GM19397 (cell line): ENCODE measurements around the gene PRMT2.
"Not testable (repeated sequence)": the region's sequence is repeated elsewhere in the genome, so short reads cannot be mapped to it uniquely, and the experiment has no call there.

ENCODE experiments used
- ATAC-seq: cut with Tn5 transposase; IDR thresholded peaks from one replicate; pipeline ENCODE4 v1.9.1; 2021; ENCODE audit warnings: mild to moderate bottlenecking, moderate library complexity; ENCODE audit not compliant: unreplicated experiment

Gene PRMT2

DNA sequence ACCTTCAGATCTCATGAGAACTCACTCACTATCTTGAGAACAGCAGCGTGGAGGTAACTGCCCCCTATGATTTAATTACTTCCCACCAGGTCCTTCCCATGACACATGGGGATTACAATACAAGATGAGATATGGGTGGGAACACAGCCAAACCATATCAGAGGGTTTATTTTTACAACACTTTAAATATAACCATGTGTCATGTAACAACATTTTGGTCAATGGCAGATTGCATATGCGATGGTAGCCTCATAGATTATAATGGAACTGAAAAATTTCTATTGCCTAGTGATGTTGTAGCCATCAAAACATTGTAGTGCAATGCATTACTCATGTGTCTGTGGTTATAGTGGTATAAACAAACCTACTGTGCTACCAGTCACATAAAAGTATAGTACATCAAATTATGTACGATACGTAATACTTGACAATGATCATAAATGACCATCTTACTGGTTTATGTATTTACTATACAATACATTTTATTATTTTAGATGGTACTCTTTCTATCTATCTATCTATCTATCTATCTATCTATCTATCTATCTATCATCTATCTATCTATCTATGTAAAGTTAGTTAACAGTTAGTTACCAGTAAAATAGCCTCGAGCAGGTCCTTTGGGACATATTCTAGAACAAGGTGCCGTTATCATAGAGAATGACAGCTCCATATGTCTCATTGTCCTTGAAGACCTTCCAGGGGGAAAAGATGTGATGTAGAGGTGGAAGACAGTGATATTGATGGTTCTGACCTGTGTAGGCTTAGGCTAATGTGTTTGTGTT, 18.0 kb upstream of the PRMT2 start:
- no peak for ATAC-seq

- ATAC-seq = no peak
Observed at GRCh38 chr21:46618738-46619379, 16.6 kb upstream of the PRMT2 start.

DNA sequence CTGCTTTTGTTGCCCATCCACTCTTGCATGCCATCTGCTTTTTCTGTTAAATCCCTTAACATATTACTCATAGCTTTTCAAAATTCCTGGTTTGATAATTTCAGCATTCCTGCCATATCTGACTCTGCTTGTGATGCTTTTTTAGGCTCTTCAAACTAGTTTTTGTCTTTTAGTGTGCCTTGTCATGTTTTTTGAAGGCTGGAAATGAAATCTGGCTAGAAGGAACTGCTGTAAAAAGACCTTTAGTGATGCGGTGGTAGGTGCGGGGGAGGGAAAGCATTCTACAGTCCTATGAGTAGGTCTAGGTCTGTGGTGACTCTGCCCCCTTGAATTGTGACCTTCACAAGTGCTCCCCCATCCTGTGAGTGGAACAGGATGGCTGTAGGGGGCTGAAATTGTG, 15.6 kb upstream of the PRMT2 start:
- no peak for ATAC-seq

GRCh38 chr21:46620846-46621245, 14.6 kb upstream of the PRMT2 start:
- no peak for ATAC-seq

GRCh38 chr21:46621457-46622182, 13.9 kb upstream of the PRMT2 start:
- no peak for ATAC-seq

DNA sequence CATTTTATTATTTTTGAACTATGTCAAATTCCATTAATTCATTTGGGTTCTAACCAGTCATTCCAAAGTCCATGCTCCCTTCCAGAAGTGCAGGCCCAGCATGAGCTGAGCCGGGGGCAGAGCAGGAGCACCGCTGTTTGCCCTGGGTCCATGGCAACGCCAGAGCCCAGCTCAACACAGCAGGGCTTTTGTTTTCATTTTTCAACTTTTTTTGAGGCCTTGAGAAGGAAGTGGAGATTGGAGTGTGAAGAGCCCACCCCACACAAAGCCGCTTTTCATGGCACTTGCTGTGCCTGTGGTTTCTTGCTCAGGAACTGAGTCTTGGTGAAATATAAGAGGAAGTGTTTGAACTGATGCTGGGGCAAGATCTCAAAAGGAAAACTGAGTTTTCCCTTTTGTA, 13.2 kb upstream of the PRMT2 start:
- ATAC-seq = no peak

DNA sequence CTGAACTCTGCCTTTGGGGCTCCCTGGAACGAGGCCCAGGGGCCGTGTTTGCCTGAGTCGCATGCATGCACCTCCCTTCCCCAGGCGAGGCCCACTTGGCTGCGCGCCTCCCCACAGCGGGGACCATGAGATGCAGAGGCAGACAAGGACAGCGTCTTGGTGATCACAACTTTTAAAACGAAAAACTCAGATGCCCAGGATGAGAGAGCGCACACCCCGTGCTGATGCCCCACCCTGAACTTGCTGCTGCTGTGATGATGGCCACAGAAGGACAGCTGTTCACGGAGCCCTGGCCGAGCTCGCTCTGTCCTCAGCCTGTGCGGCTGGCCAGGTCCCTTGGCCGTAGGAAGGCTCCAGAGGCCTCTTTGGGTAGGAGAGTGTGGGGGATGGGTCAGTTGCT, 11.4 kb upstream of the PRMT2 start:
- no peak for ATAC-seq

DNA sequence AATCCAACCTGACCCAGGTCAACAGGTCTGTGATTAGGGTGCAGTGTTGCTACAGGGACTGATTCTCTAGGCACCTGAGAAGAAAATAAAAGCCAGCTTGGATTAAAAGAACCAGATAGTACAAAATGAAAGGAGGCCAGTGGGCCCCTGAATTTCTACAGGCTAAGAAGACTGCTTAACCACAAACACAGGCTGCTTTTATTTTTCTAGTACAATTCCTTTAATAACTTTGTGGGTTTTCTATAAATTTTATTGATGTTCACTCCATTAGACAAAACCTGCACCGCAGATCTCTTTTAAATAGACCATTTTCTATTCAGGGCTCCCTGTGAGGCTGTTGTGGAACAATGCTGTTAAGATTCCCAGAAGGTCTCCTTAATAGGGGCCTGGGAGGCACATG, 9.7 kb upstream of the PRMT2 start:
- ATAC-seq = no peak

- no peak for ATAC-seq
Observed at GRCh38 chr21:46626536-46626935, 8.9 kb upstream of the PRMT2 start.

GRCh38 chr21:46626975-46627501, 8.4 kb upstream of the PRMT2 start:
- ATAC-seq = no peak

DNA sequence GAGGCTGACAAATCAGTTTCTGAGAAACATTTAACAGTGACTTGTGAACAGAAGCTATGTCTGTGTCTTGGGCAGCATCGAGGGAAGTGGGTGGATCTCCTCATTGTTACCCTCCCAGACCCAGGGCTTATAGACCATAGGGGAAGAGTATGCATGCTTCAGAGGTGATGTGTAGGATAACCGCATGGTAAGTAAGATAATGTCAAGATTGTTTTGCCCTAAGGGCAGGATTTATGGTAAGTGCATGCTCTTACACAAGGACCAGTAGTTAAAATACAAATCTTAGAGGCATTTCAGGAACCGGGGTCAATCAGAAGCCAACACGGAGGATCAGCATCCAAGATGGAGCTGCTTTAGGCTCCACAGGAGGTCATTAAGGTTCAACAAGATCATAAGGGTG, 7.7 kb upstream of the PRMT2 start:
- ATAC-seq = no peak

DNA sequence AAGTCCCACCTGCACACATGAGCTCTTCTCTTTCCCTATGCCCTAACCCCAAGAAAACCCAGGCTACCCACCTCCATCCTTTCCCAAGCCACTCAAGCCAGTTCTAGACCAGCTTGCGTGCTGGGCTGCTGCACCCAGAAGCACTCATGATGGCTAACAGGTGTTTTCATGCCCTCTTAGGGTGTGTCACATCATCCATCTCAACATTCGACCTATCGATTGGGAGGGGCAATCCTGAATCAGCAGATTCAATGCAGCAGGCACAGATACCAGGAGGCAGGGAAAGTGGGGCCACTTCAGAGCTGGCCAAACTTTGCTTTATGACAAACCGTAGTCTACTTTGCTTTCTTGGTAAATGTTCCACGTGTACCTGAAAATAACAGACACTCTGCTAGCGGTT, 6.6 kb upstream of the PRMT2 start:
- ATAC-seq = no peak

DNA sequence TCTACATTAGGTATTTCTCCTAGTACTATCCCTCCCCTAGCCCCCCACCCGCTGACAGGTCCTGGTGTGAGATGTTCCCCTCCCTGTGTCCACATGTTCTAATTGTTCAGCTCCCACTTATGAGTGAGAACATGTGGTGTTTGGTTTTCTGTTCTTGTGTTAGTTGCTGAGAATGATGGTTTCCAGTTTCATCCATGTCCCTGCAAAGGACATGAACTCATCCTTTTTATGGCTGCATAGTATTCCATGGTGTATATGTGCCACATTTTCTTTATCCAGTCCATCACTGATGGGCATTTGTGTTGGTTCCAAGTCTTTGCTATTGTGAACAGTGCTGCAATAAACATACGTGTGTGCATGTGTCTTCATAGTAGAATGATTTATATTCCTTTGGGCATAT, 4.6 kb upstream of the PRMT2 start:
- ATAC-seq = not testable (repeated sequence)

DNA sequence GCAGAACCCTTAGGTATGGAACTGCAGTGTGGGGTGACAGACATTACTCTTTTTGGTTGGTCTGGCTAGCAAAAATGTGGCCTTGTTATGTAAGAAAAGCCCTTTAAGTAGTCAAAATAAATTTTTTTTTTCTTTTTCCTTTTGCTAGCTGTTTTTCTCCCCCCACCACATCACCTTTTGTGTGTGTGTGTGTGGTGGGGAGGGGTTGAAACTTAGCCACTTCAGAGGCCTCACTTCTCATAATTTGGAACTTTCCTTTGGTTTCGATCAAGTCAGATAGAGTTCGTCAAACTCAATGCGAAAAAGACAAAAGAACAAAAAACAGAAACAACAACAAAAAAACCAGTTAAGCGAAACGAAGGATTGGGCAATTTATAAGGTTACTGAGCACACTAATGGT, 1.9 kb upstream of the PRMT2 start:
- ATAC-seq = no peak

DNA sequence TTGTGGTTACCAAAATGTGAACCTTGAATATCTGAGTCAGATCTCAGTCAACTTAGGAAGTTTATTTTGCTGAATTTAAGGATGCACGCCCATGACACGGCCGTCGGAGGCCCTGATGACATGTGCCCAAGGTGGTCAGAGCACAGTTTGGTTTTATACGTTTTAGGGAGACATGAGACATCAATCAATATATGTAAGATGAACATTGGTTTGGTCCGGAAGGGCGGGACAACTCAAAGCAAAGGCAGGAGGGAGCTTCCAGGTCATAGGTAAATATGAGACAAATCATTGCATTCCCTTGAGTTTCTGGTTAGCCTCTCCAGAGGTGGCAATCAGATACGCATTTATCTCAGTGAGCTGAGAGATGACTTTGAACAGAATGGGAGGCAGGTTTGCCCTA, 1.0 kb upstream of the PRMT2 start:
- ATAC-seq = no peak

- ATAC-seq = peak; percentile 16
Observed at GRCh38 chr21:46634966-46635323, 529 bp upstream of the PRMT2 start.

DNA sequence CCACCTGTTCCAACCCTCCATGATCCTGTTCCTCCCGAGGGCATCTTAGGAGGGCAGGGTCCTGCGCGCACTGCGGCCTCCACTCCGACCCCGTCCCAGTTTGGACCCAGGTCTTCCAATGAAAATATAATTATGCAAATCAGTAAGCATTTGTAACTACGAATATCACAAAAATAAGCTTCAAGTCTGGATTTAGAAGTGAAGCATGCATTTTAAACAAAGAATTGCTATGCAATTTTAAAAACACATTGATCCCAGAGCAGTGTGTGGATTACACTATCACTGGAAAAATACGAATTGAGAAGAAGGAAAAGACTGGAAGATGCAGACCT, 673 bp downstream of the PRMT2 start:
- no peak for ATAC-seq

DNA sequence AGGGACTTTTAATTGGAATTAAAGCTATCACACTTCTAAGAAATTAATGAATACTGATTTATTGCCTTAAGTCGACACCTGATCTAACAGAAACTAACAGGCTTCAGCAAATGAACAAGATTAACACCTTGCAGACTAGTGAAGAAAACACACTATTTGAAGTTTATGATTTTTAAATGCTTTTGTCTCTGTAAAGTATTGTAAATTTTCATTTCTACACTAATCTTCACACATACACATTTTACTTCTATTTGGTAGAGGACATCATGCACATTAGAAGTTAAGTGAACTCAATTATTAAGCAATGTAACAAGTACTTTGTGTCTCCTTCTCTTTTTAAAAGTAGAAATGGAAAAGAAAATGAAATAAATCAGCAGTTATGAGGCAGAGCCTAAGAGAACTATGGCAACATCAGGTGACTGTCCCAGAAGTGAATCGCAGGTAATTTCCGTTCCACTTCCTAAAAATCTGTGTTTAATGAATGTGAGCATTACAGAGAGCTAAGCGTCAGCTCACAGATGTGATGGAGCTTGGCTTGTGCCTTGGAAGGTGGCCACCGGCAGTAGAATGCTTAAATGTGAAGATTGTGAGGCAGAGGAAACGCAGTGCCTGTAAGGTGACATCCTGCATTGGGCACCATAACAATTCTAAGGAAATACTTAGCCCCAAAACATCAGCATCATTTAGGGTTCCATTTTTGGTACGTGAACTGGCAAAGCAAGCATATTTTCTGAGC, 1.2 kb downstream of the PRMT2 start:
- no peak for ATAC-seq

DNA sequence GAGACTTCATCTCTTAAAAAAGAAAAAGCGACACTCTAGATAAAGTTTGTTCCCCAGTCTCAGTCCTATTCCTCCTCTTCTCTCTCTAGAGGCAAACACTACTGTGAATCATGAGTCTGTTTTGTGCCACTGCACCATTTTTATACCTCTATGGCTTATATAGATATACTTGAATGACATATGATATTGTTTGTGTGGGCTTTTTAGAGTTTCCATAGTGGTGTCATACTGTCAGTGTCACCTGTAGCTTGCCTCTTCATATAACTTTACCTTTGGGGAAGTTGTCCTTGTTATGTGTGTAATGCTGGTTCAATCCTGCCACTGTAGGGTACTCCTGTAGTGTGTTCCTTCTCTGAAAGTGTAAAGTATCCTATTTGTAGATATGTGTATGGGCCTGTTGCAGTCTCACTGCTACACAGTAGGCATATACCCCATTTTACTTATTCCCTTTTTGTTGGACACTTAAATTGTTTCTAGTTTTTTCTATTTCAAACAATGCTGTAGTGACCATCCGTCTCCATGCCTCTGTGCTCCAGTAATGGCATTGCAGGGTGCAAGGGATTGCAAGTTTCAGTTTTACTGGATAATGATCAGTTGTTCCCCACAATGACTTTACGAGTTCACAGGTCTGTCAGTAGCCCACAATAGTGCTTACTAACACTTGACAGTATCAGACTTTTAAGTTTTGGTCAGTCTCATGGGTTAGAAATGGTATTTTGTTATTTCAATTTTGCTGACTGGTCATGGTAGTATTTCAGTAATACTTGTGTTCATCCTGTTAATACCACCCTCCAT, 2.7 kb downstream of the PRMT2 start:
- ATAC-seq = no peak
